Peyer's patch (tissue), 4 donors: ENCODE data around the gene CLDN7.

Source experiments
- CTCF ChIP-seq, 6 experiments: fragments of 450-650 bp in 4 of 6; fragments of 200-600 bp in 2 of 6; sonication (generic) in 1 of 6; IDR thresholded peaks; one replicate each; pipeline ENCODE4 v1.5.1; 2017 to 2019; ENCODE audit warnings: antibody characterized with exemption in 6 of 6, mild to moderate bottlenecking in 3 of 6, moderate library complexity in 1 of 6
- POLR2A ChIP-seq, 2 donors: fragments of 450-650 bp; IDR thresholded peaks; one replicate each; pipeline ENCODE4 v1.5.1; 2017; ENCODE audit warnings: antibody characterized with exemption in 2 of 2, mild to moderate bottlenecking in 2 of 2, moderate library complexity in 2 of 2

GRCh38 chr17:7290166-7290565 is 27.9 kb upstream of the CLDN7 start:
- TF ChIP-seq CTCF (IDR thresholded peaks at IDR 0.05) (no peak), POLR2A (IDR thresholded peaks at IDR 0.05) (no peak)
